Liver (tissue), 9 donors: Measurements from ENCODE around the gene DDX50. TPM values are rescaled to one million over a fixed set of nuclear protein-coding genes. Genes with fewer than 3 reads are reported as not detected.

ENCODE experiments used
- DNase-seq: peaks from one replicate; pipeline ENCODE4 v3.0.0-alpha.2; 2017; ENCODE audit warnings: low spot score
- H3K27ac ChIP-seq, 2 donors: one replicate each; pipeline ENCODE4 v1.7.0; 2013; ENCODE audit warnings: inconsistent platforms in 2 of 2, low read length in 2 of 2, control low read depth in 1 of 2, low read depth in 1 of 2, mild to moderate bottlenecking in 1 of 2
- H3K27me3 ChIP-seq, 4 donors: one replicate each; pipeline versions ENCODE4 v1.6.1 to v1.7.0; 2013; ENCODE audit warnings: low read length in 3 of 4, inconsistent platforms in 1 of 4, mild to moderate bottlenecking in 1 of 4, moderate library complexity in 1 of 4; ENCODE audit not compliant: control insufficient read depth in 4 of 4, insufficient read depth in 4 of 4
- H3K36me3 ChIP-seq, 4 donors: one replicate each; pipeline versions ENCODE4 v1.6.1 to v1.7.0; 2013; ENCODE audit warnings: low read length in 3 of 4, mild to moderate bottlenecking in 3 of 4, low read depth in 1 of 4, moderate library complexity in 1 of 4; ENCODE audit not compliant: control insufficient read depth in 4 of 4, insufficient read depth in 3 of 4
- H3K4me1 ChIP-seq, 4 donors: one replicate each; pipeline versions ENCODE4 v1.6.1 to v1.7.0; 2013; ENCODE audit warnings: low read length in 3 of 4, mild to moderate bottlenecking in 3 of 4, moderate library complexity in 1 of 4; ENCODE audit not compliant: control insufficient read depth in 4 of 4, insufficient read depth in 4 of 4
- H3K4me3 ChIP-seq, 3 donors: one replicate each; pipeline versions ENCODE4 v1.6.1 to v1.7.0; 2013; ENCODE audit warnings: low read length in 3 of 3, control low read depth in 1 of 3, low read depth in 1 of 3, mild to moderate bottlenecking in 1 of 3
- H3K9ac ChIP-seq, 2 donors: one replicate each; pipeline ENCODE4 v1.7.0; 2013; ENCODE audit warnings: low read length in 2 of 2, mild to moderate bottlenecking in 2 of 2, moderate library complexity in 2 of 2, control low read depth in 1 of 2, low read depth in 1 of 2
- H3K9me3 ChIP-seq, 4 donors: one replicate each; pipeline versions ENCODE4 v1.6.1 to v1.7.0; 2013; ENCODE audit warnings: low read length in 3 of 4; ENCODE audit not compliant: control insufficient read depth in 4 of 4
- ATF3 ChIP-seq: IDR thresholded peaks from 2 replicates; pipeline ENCODE4 v1.6.1; 2016; ENCODE audit warnings: antibody characterized with exemption
- EGR1 ChIP-seq, 2 donors: IDR thresholded peaks; 2 replicates each; pipeline ENCODE4 v1.6.1; 2016 to 2018; ENCODE audit warnings: antibody characterized with exemption in 2 of 2, low read depth in 2 of 2
- FOXA1 ChIP-seq: IDR thresholded peaks from 2 replicates; pipeline ENCODE4 v1.6.1; 2016; ENCODE audit warnings: antibody characterized with exemption
- FOXA2 ChIP-seq: IDR thresholded peaks from 2 replicates; pipeline ENCODE4 v1.6.1; 2016; ENCODE audit warnings: antibody characterized with exemption
- GABPA ChIP-seq, 2 donors: IDR thresholded peaks in 1 of 2; conservative IDR thresholded peaks in 1 of 2; 2 replicates each; pipeline ENCODE4 v1.6.1; 2016; ENCODE audit warnings: antibody characterized with exemption in 2 of 2, mild to moderate bottlenecking in 1 of 2, moderate library complexity in 1 of 2
- HNF4A ChIP-seq, 2 donors: conservative IDR thresholded peaks; 2 replicates each; pipeline ENCODE4 v1.6.1; 2016; ENCODE audit warnings: antibody characterized with exemption in 2 of 2, mild to moderate bottlenecking in 2 of 2
- HNF4G ChIP-seq: IDR thresholded peaks from 2 replicates; pipeline ENCODE4 v1.6.1; 2016; ENCODE audit warnings: antibody characterized with exemption
- JUND ChIP-seq, 2 donors: IDR thresholded peaks; 2 replicates each; pipeline ENCODE4 v1.6.1; 2016; ENCODE audit warnings: antibody characterized with exemption in 2 of 2
- MAX ChIP-seq: IDR thresholded peaks from 2 replicates; pipeline ENCODE4 v1.6.1; 2016; ENCODE audit warnings: antibody characterized with exemption
- NR2F2 ChIP-seq: IDR thresholded peaks from 2 replicates; pipeline ENCODE4 v1.6.1; 2016; ENCODE audit warnings: antibody characterized with exemption
- RAD21 ChIP-seq, 2 donors: IDR thresholded peaks; 2 replicates each; pipeline ENCODE4 v1.6.1; 2016; ENCODE audit warnings: antibody characterized with exemption in 2 of 2, mild to moderate bottlenecking in 2 of 2
- REST ChIP-seq: IDR thresholded peaks from 2 replicates; pipeline ENCODE4 v1.6.1; 2016; ENCODE audit warnings: antibody characterized with exemption, mild to moderate bottlenecking
- RXRA ChIP-seq, 2 donors: IDR thresholded peaks; 2 replicates each; pipeline ENCODE4 v1.6.1; 2017 to 2018; ENCODE audit warnings: antibody characterized with exemption in 2 of 2, mild to moderate bottlenecking in 1 of 2
- SP1 ChIP-seq: IDR thresholded peaks from 2 replicates; pipeline ENCODE4 v1.6.1; 2018; ENCODE audit warnings: antibody characterized with exemption, mild to moderate bottlenecking
- YY1 ChIP-seq: IDR thresholded peaks from 2 replicates; pipeline ENCODE4 v1.6.1; 2016; ENCODE audit warnings: antibody characterized with exemption, mild to moderate bottlenecking
- ZBTB33 ChIP-seq: IDR thresholded peaks from 2 replicates; pipeline ENCODE4 v1.6.1; 2016; ENCODE audit warnings: antibody characterized with exemption
- WGBS: extraction: QIAGEN DNeasy Blood & Tissue Kit; methylation state at CpG from one replicate; pipeline ENCODE4 v1.1.7; 2013; 5-methylcytosine and 5-hydroxymethylcytosine counted together
- polyA plus RNA-seq, 2 donors: library from polyadenylated mRNA; stranded (reverse) in 1 of 2; unstranded in 1 of 2; fragments of 200-250 nt in 1 of 2; fragments of >200 nt in 1 of 2; fragmentation: Nextera tagmentation in 1 of 2; extraction: Ambion mirVana in 1 of 2; gene quantifications; one replicate each; pipeline versions ENCODE4 v1.2.1 to v1.2.3, GENCODE V29; 2013 to 2015
- total RNA-seq, 2 donors: library from RNA; depleted of rRNA; stranded (reverse); fragments of >200 nt; gene quantifications; one replicate each; pipeline ENCODE4 v1.2.3, GENCODE V29; 2014
- donor health status: healthy.
- donor health status: healthy.
- donor health status: healthy.
- donor health status: healthy.
- donor health status: healthy.

DDX50 gene
- total and polyA plus RNA-seq, 4 donors, result 7.0 to 18.8 (median 10.5) TPM

GRCh38 chr10:68987611-68988010 lies 86.5 kb downstream of the DDX50 start:
- WGBS, result 87% methylated on average over 3 of the region's 3 CpGs
- peaks cover 0 to 19% (median 12%) of the 10 kb centered on the region in 4 donors for H3K4me1 ChIP-seq
- H3K4me3 ChIP-seq, result no peak overlapping the region
- no peaks in the 10 kb centered on the region for H3K9me3 ChIP-seq
- peaks cover 3 to 26% (median 19%) of the 10 kb centered on the region in 4 donors for H3K36me3 ChIP-seq
- H3K27ac ChIP-seq, result no peak overlapping the region
- H3K9ac ChIP-seq, result no peak overlapping the region
- no peaks in the 10 kb centered on the region for H3K27me3 ChIP-seq
- DNase-seq, result no peak
- TF ChIP-seq JUND (IDR thresholded peaks at IDR 0.05) (no peak), REST (no peak), ZBTB33 (no peak), RXRA (IDR thresholded peaks at IDR 0.05) (no peak), SP1 (no peak), HNF4A (conservative IDR thresholded peaks at IDR 0.05) (no peak), GABPA (IDR thresholded peaks at IDR 0.05 in 1 of 2, conservative IDR thresholded peaks at IDR 0.05 in 1 of 2) (no peak), FOXA2 (no peak), ATF3 (no peak), HNF4G (no peak), NR2F2 (no peak), RAD21 (IDR thresholded peaks at IDR 0.05) (no peak)

- H3K9ac ChIP-seq, result peak within 1 kb of the TSS; percentile 60 to 84
- no peaks in the 10 kb centered on the region for H3K9me3 ChIP-seq
- DNase-seq, result peak; percentile 83
- H3K4me3 ChIP-seq, result peak within 1 kb of the TSS; percentile 86 to 96 (median 91)
- peak within 1 kb of the TSS; percentile 69 to 70 for H3K27ac ChIP-seq
- H3K27me3 ChIP-seq, result no peaks in the 10 kb centered on the region
- peaks cover 2 to 16% (median 9%) of the 10 kb centered on the region in 4 donors for H3K36me3 ChIP-seq
- WGBS, result under 1% methylated on average over 62 of the region's 62 CpGs
- H3K4me1 ChIP-seq, result peaks cover 0 to 19% (median 12%) of the 10 kb centered on the region in 4 donors
- peak in 1 of 2 donors; percentile 61 for TF ChIP-seq JUND (IDR thresholded peaks at IDR 0.05)
- TF ChIP-seq GABPA (IDR thresholded peaks at IDR 0.05 in 1 of 2, conservative IDR thresholded peaks at IDR 0.05 in 1 of 2), result peak in 1 of 2 donors; percentile 82
- TF ChIP-seq HNF4A (conservative IDR thresholded peaks at IDR 0.05), result peak in 1 of 2 donors; percentile 30
- TF ChIP-seq FOXA2, result no peak
- TF ChIP-seq NR2F2, result peak; percentile 45
- TF ChIP-seq ZBTB33, result peak; percentile 72
- TF ChIP-seq EGR1 (IDR thresholded peaks at IDR 0.05; ENCODE audit: low read depth in 2 of 2), result no peak
- TF ChIP-seq MAX, result peak; percentile 85
- TF ChIP-seq YY1, result peak; percentile 96
- TF ChIP-seq REST, result peak; percentile 59
- TF ChIP-seq SP1, result peak; percentile 67
- no peak for TF ChIP-seq ATF3
- no peak for TF ChIP-seq FOXA1
- no peak for TF ChIP-seq HNF4G
- TF ChIP-seq RAD21 (IDR thresholded peaks at IDR 0.05), result peak; percentile 55 to 65
- peak; percentile 67 to 71 for TF ChIP-seq RXRA (IDR thresholded peaks at IDR 0.05)
Measured at GRCh38 chr10:68988530-68989316, 87.6 kb downstream of the DDX50 start, which contains the start of gene KIFBP. Gene KIFBP (plus strand): TSS chr10:68988803. CDS start chr10:68988833, 30 bp downstream.
